Adrenal gland (tissue), 12 donors: ENCODE data around the gene COPG2. TPM values are rescaled to one million over a fixed set of nuclear protein-coding genes. Genes with fewer than 3 reads are reported as not detected.

Experiments used
- DNase-seq, 7 donors: peaks; one replicate each; pipeline ENCODE4 v3.0.0-alpha.2; 2019 to 2020
- H3K27ac ChIP-seq, 5 donors: fragments of 200-600 bp; sonication (generic) in 4 of 5; 1 replicate in 3 of 5; 2 replicates in 2 of 5; pipeline versions ENCODE4 v1.5.1 to v1.8.0; 2016 to 2020; ENCODE audit warnings: mild to moderate bottlenecking in 1 of 5
- H3K27me3 ChIP-seq: fragments of 200-600 bp; 2 replicates; pipeline ENCODE4 v1.8.0; 2021
- H3K36me3 ChIP-seq, 2 donors: fragments of 200-600 bp; replicated peaks in 1 of 2; 1 replicate in 1 of 2; 2 replicates in 1 of 2; pipeline versions ENCODE4 v1.5.1 to v1.8.0; 2018 to 2022
- H3K4me1 ChIP-seq, 2 donors: fragments of 200-600 bp; replicated peaks in 1 of 2; 1 replicate in 1 of 2; 2 replicates in 1 of 2; pipeline versions ENCODE4 v1.5.1 to v1.8.0; 2018 to 2021
- H3K4me3 ChIP-seq, 4 donors: fragments of 200-600 bp; sonication (generic) in 3 of 4; one replicate each; pipeline ENCODE4 v1.5.1; 2016 to 2018
- H3K9me3 ChIP-seq, 3 donors: fragments of 200-600 bp; sonication (generic) in 1 of 3; replicated peaks in 1 of 3; 1 replicate in 2 of 3; 2 replicates in 1 of 3; pipeline versions ENCODE4 v1.5.1 to v1.8.0; 2016 to 2021
- POLR2A ChIP-seq, 2 donors: fragments of 450-650 bp; IDR thresholded peaks; one replicate each; pipeline ENCODE4 v1.6.1; 2017; ENCODE audit warnings: antibody characterized with exemption in 2 of 2, mild to moderate bottlenecking in 2 of 2, moderate library complexity in 1 of 2
- WGBS, 4 donors: extraction: QIAGEN DNeasy Blood & Tissue Kit in 2 of 4; methylation state at CpG; one replicate each; pipeline versions ENCODE4 v1.1.5 to v1.1.7; 2013 to 2017; 5-methylcytosine and 5-hydroxymethylcytosine counted together
- intact Hi-C, 2 donors: fragments of 100-400 bp; cut with DNase I; formaldehyde crosslinking; loops; one replicate each; pipeline versions ENCODE4 v1.14.1 to v1.15.0; 2022 to 2023
- polyA plus RNA-seq, 3 donors: library from polyadenylated mRNA; stranded (reverse); fragments of 200-250 nt in 2 of 3; fragments of 350-450 nt in 1 of 3; fragmentation: Illumina TruSeq in 1 of 3; extraction: RNeasy Lipid Tissue Mini Kit (QIAGEN cat#74804) in 1 of 3; gene quantifications; one replicate each; pipeline ENCODE4 v1.2.3, GENCODE V29; 2013 to 2014
- total RNA-seq, 9 donors: library from RNA; depleted of rRNA in 4 of 9; stranded (reverse); fragments of >200 nt in 4 of 9; fragments of 120-200 nt in 1 of 9; fragmentation: NEBNext Ultra II Directional in 1 of 9; extraction: Animal tissue kit (Norgen Biotek cat#: 25700) in 1 of 9; gene quantifications; one replicate each; pipeline versions ENCODE4 v1.1.0 to v1.2.4, GENCODE V29; 2013 to 2023
- TF ChIP-seq, protein P1 (sequence below), 6 experiments: fragments of 450-650 bp in 4 of 6; fragments of 200-600 bp in 2 of 6; sonication (generic) in 1 of 6; IDR thresholded peaks; 1 replicate in 5 of 6; 2 replicates in 1 of 6; pipeline versions ENCODE4 v1.5.1 to v1.8.0; 2016 to 2021; ENCODE audit warnings: antibody characterized with exemption in 6 of 6, mild to moderate bottlenecking in 2 of 6, moderate library complexity in 1 of 6
- donor health status: healthy with polysubstance abuse.
- donor health status: Bipolar disorder and iron deficiency.
- donor health status: DM: yes; HTN: yes; CAD: no.
- donor health status: DM: no; HTN: no; CAD: no.
- donor health status: DM: no; HTN: no; CAD: no.
- donor health status: DM: yes; HTN: yes; CAD: no.

Gene COPG2
- total and polyA plus RNA-seq, 12 donors, result 12.2 to 73.1 (median 37.9) TPM

DNA sequence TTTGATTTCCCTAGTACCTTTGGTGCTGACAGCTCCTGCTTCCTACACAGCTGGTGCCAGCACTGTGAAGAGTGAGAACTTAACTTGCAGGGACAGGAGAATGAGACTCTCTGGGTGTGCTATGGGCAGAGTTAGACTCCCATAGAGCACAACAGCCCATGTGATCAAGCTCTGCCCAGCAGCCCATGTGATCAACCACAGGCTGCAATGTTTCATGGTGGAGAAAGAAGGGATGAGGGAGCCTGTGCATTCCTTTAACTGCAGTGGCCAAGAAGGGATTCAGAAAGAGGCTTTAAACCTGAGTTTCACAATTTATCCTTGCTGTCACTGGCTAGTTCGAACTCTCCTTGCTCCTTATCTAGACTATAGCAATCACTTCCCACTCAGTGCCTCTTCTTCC, 186.7 kb downstream of the COPG2 start:
- no peak overlapping the region for H3K4me3 ChIP-seq
- intact Hi-C loops, result loop anchor here in 1 of 2 donors (10.0 kb wide), 1 partner anchor 97 kb away; the partner anchor contains the start of gene CPA1
- TF ChIP-seq POLR2A (IDR thresholded peaks at IDR 0.05), result no peak
- TF ChIP-seq, protein P1, sequence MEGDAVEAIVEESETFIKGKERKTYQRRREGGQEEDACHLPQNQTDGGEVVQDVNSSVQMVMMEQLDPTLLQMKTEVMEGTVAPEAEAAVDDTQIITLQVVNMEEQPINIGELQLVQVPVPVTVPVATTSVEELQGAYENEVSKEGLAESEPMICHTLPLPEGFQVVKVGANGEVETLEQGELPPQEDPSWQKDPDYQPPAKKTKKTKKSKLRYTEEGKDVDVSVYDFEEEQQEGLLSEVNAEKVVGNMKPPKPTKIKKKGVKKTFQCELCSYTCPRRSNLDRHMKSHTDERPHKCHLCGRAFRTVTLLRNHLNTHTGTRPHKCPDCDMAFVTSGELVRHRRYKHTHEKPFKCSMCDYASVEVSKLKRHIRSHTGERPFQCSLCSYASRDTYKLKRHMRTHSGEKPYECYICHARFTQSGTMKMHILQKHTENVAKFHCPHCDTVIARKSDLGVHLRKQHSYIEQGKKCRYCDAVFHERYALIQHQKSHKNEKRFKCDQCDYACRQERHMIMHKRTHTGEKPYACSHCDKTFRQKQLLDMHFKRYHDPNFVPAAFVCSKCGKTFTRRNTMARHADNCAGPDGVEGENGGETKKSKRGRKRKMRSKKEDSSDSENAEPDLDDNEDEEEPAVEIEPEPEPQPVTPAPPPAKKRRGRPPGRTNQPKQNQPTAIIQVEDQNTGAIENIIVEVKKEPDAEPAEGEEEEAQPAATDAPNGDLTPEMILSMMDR (IDR thresholded peaks at IDR 0.05), result no peak
- H3K4me1 ChIP-seq, result peaks cover 5 to 11% of the 10 kb centered on the region in 2 donors
- H3K27me3 ChIP-seq, result no peaks in the 10 kb centered on the region
- 31 to 42% (median 36%) methylated on average over 1 of the region's 1 CpG for WGBS, 4 donors
- DNase-seq, result peak in 5 of 7 donors; percentile 21 to 53 (median 47)
- H3K27ac ChIP-seq, result peak overlapping the region in 3 of 5 donors; percentile 0 to 70 (median 20)
- H3K9me3 ChIP-seq, result no peaks in the 10 kb centered on the region
- no peaks in the 10 kb centered on the region for H3K36me3 ChIP-seq

DNA sequence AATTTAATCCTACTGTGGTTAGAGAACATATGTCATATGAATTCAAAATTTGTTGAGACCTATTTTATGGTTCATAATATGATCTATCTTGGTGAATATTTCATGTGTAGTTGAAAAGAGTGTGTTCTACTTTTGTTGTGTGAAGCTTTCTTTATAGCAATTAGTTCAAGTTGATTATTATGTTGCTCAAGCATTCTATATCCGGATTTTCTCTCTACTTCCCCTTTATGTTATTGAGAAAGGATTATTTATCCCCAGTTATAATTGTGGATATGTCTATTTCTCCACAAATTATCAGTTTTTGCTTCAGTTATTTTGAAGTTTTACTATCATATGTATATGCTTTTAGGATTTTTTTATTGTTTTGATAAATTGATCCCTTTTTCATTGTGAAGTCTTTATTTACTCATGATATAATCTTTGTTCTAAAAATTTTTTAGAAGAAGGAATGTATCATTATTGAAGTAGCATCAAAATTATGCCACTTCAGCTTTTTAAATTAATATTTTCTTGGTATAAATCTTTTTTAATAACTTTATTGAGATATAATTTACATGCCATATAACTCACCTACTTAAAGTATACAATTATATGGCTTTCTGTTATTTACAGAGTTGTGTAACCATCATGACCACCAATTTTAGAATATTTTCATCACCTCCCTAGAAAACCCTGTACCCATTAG, 188.7 kb downstream of the COPG2 start:
- Histone ChIP-seq H3K27ac (no peak overlapping the region), H3K4me1 (peaks cover 0 to 7% of the 10 kb centered on the region in 2 donors), H3K36me3 (no peaks in the 10 kb centered on the region), H3K4me3 (no peak overlapping the region), H3K9me3 (no peaks in the 10 kb centered on the region), H3K27me3 (no peaks in the 10 kb centered on the region)
- no peak for TF ChIP-seq POLR2A (IDR thresholded peaks at IDR 0.05)
- TF ChIP-seq, protein P1 (IDR thresholded peaks at IDR 0.05), result no peak
- 81 to 91% (median 85%) methylated on average over 1 of the region's 1 CpG for WGBS, 4 donors
- DNase-seq, result no peak
- intact Hi-C loops, result loop anchor here in 1 of 2 donors (10.0 kb wide), 1 partner anchor 95 kb away; the partner anchor contains the start of gene CPA1

DNA sequence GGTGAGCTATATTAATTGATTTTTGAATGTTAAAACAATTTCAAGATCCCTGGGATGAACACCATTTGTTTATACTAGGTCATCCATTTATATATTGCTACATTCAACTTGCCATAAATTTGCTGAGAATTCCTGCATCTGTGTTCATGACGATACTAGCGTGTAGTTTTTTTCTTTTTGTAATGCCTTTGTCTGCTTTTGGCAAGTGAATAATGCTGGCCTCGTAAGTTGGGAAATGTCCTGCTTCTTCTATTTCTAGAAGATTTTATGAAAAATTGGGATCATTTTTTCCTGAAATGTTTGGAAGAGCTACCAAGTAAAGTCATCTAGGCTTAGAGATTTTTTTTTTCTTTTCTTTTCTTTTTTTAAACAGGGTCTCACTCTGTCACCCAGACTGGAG, 189.6 kb downstream of the COPG2 start:
- intact Hi-C loops, result no loop called here

More for the DNA sequence above, 189.6 kb downstream of the COPG2 start:
- Histone ChIP-seq H3K4me3 (no peak overlapping the region), H3K27ac (no peak overlapping the region), H3K27me3 (no peaks in the 10 kb centered on the region), H3K9me3 (no peaks in the 10 kb centered on the region), H3K4me1 (peaks cover 0 to 7% of the 10 kb centered on the region in 2 donors), H3K36me3 (no peaks in the 10 kb centered on the region)
- TF ChIP-seq, protein P1 (IDR thresholded peaks at IDR 0.05), result no peak
- no peak for TF ChIP-seq POLR2A (IDR thresholded peaks at IDR 0.05)
- DNase-seq, result no peak
- WGBS, 4 donors, result 86 to 91% (median 86%) methylated on average over 3 of the region's 3 CpGs
